DOHH2 (cell line): ENCODE results near the gene BIN1.

Experiments used
- H3F3A ChIP-seq: fragments of 200-600 bp; sonication (generic), shearing (Covaris generic); 2 replicates; pipeline ENCODE4 v1.6.0; 2016; ENCODE audit warnings: antibody characterized with exemption, mild to moderate bottlenecking; ENCODE audit not compliant: control insufficient read depth, insufficient read depth
- H3K27ac ChIP-seq: fragments of 200-600 bp; sonication (generic); 2 replicates; pipeline ENCODE4 v1.5.1; 2014; ENCODE audit warnings: low read depth, mild to moderate bottlenecking, low read length, moderate library complexity
- H3K27me3 ChIP-seq: fragments of 200-600 bp; sonication (generic); 2 replicates; pipeline ENCODE4 v1.6.1; 2014; ENCODE audit warnings: mild to moderate bottlenecking, low read length, mixed read lengths; ENCODE audit not compliant: control insufficient read depth
- H3K36me3 ChIP-seq: fragments of 200-600 bp; sonication (generic); 2 replicates; pipeline ENCODE4 v1.6.1; 2014; ENCODE audit warnings: mild to moderate bottlenecking, low read length, moderate library complexity, mixed read lengths; ENCODE audit not compliant: control insufficient read depth
- H3K4me1 ChIP-seq: fragments of 200-600 bp; sonication (generic); 2 replicates; pipeline ENCODE4 v1.6.1; 2014; ENCODE audit warnings: mild to moderate bottlenecking, low read length, mixed read lengths; ENCODE audit not compliant: control insufficient read depth
- H3K4me2 ChIP-seq: fragments of 200-600 bp; sonication (generic); 2 replicates; pipeline ENCODE4 v1.6.0; 2014; ENCODE audit warnings: mild to moderate bottlenecking, low read length, moderate library complexity
- H3K4me3 ChIP-seq: fragments of 200-600 bp; sonication (generic); 2 replicates; pipeline ENCODE4 v1.5.1; 2014; ENCODE audit warnings: mild to moderate bottlenecking, low read length, mixed read lengths
- H3K79me2 ChIP-seq: fragments of 200-600 bp; sonication (generic); 2 replicates; pipeline ENCODE4 v1.6.1; 2014; ENCODE audit warnings: mild to moderate bottlenecking, low read length, mixed read lengths; ENCODE audit not compliant: control insufficient read depth
- H3K9me2 ChIP-seq: fragments of 200-600 bp; sonication (generic); replicated peaks from 2 replicates; pipeline ENCODE4 v1.6.1; 2014; ENCODE audit warnings: mild to moderate bottlenecking, low read length, mixed read lengths; ENCODE audit not compliant: control insufficient read depth
- H3K9me3 ChIP-seq: fragments of 200-600 bp; sonication (generic); 2 replicates; pipeline ENCODE4 v1.6.1; 2014; ENCODE audit warnings: antibody characterized with exemption, low read length, mixed read lengths; ENCODE audit not compliant: control insufficient read depth, insufficient read depth
- H4K20me1 ChIP-seq: fragments of 200-600 bp; sonication (generic); 2 replicates; pipeline ENCODE4 v1.6.0; 2014; ENCODE audit warnings: low read depth, mild to moderate bottlenecking, antibody characterized with exemption, low read length, moderate library complexity; ENCODE audit not compliant: control insufficient read depth, insufficient read depth
- EZH2phosphoT487 ChIP-seq: fragments of 200-600 bp; sonication (generic); IDR thresholded peaks from 2 replicates; pipeline ENCODE4 v1.6.1; 2017; ENCODE audit warnings: borderline replicate concordance, mild to moderate bottlenecking, antibody characterized with exemption, low read length, moderate library complexity, mixed read lengths
- TF ChIP-seq, protein P1 (sequence below): fragments of 200-600 bp; sonication (generic); IDR thresholded peaks from one replicate; pipeline ENCODE4 v1.5.1; 2014; ENCODE audit warnings: antibody characterized with exemption, mild to moderate bottlenecking, low read depth, low read length; ENCODE audit not compliant: poor library complexity, severe bottlenecking

The BIN1 gene

GRCh38 chr2:127125821-127126220 lies 18.9 kb upstream of the BIN1 start:
- Histone ChIP-seq H3K9me3 (no peaks in the 10 kb centered on the region), H3K4me2 (peak overlapping the region; percentile 20), H3K4me3 (no peak overlapping the region), H3K27me3 (no peaks in the 10 kb centered on the region), H3K9me2 (no peaks in the 10 kb centered on the region), H3K4me1 (peaks cover 32% of the 10 kb centered on the region), H4K20me1 (no peaks in the 10 kb centered on the region), H3F3A (no peaks in the 10 kb centered on the region), H3K36me3 (no peaks in the 10 kb centered on the region), H3K79me2 (no peaks in the 10 kb centered on the region), H3K27ac (no peak overlapping the region)
- no peak for TF ChIP-seq EZH2phosphoT487
- TF ChIP-seq, protein P1, sequence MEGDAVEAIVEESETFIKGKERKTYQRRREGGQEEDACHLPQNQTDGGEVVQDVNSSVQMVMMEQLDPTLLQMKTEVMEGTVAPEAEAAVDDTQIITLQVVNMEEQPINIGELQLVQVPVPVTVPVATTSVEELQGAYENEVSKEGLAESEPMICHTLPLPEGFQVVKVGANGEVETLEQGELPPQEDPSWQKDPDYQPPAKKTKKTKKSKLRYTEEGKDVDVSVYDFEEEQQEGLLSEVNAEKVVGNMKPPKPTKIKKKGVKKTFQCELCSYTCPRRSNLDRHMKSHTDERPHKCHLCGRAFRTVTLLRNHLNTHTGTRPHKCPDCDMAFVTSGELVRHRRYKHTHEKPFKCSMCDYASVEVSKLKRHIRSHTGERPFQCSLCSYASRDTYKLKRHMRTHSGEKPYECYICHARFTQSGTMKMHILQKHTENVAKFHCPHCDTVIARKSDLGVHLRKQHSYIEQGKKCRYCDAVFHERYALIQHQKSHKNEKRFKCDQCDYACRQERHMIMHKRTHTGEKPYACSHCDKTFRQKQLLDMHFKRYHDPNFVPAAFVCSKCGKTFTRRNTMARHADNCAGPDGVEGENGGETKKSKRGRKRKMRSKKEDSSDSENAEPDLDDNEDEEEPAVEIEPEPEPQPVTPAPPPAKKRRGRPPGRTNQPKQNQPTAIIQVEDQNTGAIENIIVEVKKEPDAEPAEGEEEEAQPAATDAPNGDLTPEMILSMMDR = no peak

DNA sequence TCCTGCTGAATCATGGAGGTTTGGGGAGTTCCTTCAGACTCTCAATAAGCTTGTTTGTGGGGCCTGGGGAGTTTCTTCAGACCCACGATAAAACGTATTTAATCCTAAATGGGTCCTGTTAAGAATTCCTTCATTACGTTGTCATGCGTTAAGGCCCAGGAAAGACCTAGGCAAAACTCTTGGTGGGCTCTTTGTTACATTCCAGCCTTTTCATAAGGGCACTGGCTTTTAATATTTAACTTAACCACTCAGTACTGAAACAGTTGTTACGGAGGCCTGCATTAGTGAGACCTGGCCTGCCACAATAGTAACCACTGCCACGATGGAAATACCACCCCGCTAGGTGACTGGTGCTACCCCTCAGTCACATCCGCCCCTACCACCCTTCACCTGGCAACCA lies 17.5 kb upstream of the BIN1 start:
- no peaks in the 10 kb centered on the region for H3K9me2 ChIP-seq
- H3K79me2 ChIP-seq = no peaks in the 10 kb centered on the region
- H3K4me3 ChIP-seq = no peak overlapping the region
- no peaks in the 10 kb centered on the region for H4K20me1 ChIP-seq
- H3K27me3 ChIP-seq = no peaks in the 10 kb centered on the region
- no peak overlapping the region for H3K4me2 ChIP-seq
- TF ChIP-seq, protein P1 = no peak
- TF ChIP-seq EZH2phosphoT487 = no peak
- H3K4me1 ChIP-seq = peaks cover 32% of the 10 kb centered on the region
- no peaks in the 10 kb centered on the region for H3F3A ChIP-seq
- no peaks in the 10 kb centered on the region for H3K9me3 ChIP-seq
- H3K27ac ChIP-seq = no peak overlapping the region
- H3K36me3 ChIP-seq = no peaks in the 10 kb centered on the region

DNA sequence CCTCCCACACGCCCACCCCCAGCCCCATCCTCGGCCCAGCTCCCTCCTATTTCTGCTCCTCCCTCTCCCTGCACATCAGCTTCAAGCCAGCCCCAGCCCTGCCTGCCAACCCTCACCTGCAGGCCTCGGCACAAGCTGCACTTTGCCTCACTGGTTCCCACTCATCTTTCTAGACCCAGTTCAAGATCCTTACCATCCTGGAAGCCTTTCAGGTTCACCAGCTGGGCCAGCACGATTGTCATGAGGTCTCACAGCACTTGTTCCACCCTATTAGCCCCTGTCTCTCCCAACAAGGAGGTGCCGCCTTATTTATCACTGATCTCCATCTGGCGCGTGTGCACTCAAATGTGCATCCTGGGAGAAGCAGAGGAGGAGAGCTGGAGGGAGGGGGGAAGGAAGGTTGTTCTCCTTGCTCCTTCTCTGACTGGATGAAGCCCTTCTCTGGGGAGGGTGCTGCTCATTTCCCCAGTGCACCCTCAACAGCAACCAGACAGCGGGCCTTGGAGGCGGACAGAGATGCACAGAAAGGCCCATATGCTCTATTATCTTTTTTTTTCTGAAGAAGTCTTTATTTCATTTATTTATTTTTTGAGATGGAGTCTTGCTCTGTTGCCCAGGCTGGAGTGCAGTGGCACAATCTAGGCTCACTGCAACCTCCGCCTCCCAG lies 15.5 kb upstream of the BIN1 start:
- Histone ChIP-seq H3K9me2 (no peaks in the 10 kb centered on the region), H3K4me3 (no peak overlapping the region), H3K27me3 (no peaks in the 10 kb centered on the region), H3K36me3 (no peaks in the 10 kb centered on the region), H3K4me2 (no peak overlapping the region), H3K4me1 (peaks cover 19% of the 10 kb centered on the region), H3F3A (no peaks in the 10 kb centered on the region), H3K79me2 (no peaks in the 10 kb centered on the region), H3K27ac (no peak overlapping the region), H3K9me3 (no peaks in the 10 kb centered on the region), H4K20me1 (no peaks in the 10 kb centered on the region)
- TF ChIP-seq EZH2phosphoT487 = no peak
- TF ChIP-seq, protein P1 = no peak
